NCI-H748 (cell line): ENCODE measurements around the gene TSPAN16.

Experiments used
- DNase-seq: peaks from one replicate; lab custom pipeline; 2025; ENCODE audit not compliant: unreplicated experiment; lab: John Stamatoyannopoulos, UW

The TSPAN16 gene, protein sequence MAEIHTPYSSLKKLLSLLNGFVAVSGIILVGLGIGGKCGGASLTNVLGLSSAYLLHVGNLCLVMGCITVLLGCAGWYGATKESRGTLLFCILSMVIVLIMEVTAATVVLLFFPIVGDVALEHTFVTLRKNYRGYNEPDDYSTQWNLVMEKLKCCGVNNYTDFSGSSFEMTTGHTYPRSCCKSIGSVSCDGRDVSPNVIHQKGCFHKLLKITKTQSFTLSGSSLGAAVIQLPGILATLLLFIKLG

DNA sequence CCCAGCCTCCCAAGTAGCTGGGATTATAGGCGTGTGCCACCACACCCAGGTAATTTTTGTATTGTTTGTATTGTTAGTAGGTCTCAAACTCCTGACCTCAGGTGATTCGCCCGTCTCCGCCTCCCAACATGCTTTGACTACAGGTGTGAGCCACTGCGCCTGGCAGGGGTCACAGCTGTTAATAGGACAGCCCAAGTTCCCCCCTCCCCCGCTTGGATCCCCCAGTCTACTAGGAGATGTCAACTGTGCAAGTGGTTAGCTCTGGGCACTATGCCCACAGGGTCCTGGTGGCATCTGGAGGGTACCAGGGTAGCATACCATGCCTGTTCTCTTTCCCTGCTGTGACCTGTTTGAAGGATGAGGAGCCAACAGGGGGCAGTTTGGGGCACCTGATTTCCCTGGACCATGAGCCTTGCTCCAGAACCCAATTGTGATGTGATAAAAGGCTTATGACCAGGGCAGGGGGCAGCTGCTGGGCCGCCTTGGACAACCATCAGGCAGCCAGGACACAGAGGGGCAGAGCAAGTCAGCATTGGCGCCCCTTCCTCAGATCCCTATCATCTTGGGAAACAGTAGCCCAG is at the start of gene TSPAN16:
TSS of gene TSPAN16 (plus strand) at position 496 of the 581 bp plus-strand sequence. CDS start 138 bp downstream, outside the sequence.
- DNase-seq: peak; percentile 42

DNA sequence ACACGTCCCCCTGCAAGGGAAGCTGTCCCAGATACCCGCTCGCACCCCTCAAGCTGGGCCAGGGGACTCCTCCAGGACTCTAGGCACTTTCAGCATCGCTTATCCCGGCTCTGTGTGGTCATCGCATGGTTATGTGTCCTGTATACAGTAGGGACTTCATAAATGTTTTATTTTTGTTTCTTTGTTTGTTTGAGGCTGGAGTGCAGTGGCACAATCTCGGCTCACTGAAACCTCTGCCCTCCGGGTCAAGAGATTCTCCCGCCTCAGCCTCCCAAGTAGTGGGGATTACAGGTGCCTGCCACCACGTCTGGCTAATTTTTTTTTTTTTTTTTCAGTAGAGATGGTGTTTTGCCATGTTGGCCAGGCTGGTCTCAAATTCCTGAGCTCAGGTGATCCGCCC is 49.0 kb upstream of the TSPAN16 start:
- no peak for DNase-seq

DNA sequence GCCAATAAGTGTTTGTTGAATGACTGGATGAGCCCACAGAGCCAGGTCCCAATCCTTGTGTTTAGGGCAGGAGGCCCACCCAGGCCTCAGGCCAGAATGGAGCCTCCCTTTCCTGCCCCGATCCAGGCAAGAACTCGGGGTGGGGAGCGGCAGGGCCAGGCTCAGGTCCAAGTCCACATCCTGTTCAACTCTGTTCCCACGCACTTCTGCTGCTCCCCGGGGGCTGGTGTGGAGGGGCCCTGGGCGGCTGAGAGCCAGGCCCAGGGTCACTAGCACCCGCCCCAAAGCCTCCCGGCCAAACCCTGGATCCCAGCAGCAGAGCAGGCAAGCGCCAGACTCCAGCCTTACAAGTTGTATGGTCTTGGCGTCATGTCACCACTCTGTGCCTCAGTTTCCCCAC is 48.6 kb upstream of the TSPAN16 start:
- no peak for DNase-seq

DNA sequence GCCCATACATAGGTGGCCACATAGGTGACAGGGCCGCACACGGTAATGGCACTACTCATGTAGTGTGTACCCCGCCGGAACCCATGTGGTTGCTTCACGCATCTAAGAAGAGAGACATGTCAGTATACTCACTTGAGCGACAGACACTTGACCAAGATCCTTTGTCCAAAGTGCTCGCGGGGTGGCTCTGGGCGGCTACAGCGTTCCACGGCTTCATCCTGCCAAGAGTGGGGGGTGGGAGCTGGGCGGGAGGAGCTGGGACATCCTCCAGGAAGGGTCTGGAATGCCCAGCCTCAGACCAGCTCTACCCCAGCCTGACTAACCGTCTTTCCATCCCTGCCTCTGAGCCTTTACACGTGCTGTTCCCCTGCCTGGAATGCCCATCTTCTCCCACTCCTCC is 48.0 kb upstream of the TSPAN16 start:
- DNase-seq: no peak

DNA sequence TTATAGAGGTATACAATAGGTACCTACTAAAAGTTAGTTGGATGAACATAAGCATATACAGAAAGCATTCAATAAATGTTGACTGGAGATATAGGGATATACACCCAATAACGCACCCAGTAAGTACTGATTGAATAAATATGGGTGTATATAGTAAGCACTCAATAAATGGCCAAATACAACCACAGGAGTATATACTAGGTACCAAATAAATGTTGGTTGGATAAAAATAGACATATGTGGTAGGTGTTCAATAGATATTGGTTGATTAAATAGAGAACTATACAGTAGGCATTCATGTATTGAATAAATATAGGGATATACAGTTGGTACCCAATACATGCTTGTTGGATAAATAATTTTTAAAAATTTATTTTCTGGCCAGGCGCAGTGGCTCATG is 47.1 kb upstream of the TSPAN16 start:
- no peak for DNase-seq

DNA sequence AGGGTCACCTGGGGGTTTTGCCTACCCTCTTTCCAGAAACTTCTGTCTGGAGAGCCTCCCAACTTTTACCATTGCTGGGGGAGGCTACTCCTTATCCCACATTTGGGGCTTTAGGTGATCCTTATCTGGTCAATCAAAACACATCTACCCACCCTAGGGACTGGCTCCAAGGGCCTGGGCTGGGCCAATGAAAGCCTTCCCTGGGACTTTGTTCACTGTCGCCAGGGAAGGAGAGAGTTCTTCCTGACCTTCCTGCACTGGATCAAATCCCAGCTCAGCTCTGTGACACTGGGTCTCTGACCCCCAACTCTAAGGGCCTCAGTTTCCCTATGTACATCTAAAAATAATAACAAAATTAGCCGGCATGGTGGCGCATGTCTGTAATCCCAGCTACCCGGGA is 44.7 kb upstream of the TSPAN16 start:
- DNase-seq: no peak

DNA sequence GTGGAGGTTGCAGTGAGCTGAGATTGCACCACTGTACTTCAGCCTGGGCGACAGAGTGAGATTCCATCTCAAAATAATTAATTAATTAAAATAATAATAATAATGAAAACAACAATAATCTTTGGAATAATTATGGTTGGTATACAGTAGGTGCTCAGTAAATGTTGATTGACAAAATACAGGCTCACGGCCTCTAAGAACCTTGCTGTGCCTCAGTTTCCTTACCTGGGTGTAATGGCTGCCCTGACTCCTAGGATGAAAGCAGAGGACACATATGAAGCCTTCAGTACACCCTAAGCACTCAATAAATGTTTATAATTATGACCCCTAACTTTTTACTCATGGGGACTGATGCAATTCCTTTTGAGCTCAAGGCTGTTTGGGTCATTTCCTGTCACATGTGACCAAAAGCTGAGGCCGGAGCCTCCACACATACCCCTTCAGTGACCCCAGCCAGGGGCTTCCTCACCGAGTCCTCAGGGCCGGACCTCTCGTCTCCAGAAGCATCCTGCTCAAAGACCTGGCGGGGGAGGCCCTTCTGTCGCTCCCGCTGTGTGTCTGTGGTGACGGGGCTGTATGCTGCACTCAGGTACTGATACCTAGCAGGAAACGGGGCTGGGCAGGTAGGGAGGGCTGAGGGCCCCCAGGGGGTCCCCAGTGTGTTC is 44.2 kb upstream of the TSPAN16 start:
- DNase-seq: no peak

DNA sequence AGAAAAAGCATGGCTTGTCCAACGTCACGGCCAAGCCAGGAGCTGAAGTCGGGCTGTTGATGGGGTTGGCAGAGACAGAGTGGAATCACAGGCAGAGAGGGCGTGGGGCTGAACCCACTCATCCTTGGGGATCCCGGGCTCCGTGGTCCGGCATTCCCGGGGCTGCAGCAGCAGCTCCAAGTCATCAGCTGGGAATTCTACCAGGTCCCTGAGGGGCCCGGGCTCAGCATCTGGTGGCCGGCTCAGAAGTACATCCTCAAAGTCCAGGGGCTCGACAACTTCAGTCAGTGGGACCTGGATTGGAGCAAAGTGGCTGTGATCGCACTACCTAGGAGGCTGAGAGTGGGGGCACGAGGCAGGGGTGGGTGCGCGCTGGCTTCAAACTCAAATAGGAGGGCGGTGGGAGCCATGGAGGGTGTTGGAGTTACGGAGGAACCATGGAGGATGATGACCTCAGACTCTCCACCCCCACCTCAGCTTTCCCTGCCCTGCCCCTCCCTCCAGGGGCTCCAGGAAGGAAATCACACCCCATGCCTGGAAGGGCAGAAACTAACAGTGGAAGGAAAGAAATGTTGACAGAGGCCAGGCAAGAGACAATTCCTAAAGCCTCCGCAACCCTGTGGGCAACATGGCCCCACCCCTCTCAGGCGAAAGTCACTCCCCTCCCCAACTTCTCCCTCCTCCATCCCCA is 43.1 kb upstream of the TSPAN16 start:
- no peak for DNase-seq

DNA sequence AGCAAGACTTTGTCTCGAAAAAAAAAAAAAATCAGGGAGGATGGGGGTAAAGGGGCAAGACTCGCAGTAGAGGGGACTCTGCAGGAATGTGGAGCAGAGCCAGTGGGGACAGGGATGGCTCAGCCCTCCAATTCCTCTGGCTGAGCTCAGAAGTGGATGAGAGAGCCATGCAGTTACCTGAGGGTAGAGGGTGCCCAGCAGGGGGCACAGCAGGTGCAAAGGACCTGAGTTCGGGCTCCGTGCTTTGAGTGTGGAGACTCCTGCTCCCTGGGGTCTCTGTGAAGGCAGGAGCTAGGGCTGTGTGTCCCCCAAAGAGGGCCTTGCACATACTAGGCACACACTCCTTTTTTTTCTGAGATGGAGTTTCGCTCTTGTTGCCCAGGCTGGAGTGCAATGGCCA is 41.3 kb upstream of the TSPAN16 start:
- DNase-seq: no peak

DNA sequence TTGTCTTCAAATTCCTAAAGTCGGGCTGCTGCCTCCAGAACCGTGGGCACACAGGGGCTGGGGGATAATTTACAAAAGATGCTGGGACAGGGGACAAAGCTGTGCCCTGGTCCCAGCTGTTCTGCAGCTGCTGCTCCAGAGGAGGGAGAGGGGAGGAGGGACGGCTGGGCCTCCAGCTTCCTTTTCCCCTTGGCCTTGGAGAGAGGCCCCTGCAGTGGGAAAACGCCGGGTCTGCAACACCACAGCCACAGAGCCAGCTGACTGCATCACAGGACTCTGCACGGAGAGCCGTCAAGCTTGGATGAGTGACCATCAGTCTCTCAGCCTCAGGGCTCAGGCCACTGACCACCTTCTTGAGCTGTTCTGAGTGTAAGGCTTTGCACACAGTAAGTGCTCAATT is 39.8 kb upstream of the TSPAN16 start:
- no peak for DNase-seq

DNA sequence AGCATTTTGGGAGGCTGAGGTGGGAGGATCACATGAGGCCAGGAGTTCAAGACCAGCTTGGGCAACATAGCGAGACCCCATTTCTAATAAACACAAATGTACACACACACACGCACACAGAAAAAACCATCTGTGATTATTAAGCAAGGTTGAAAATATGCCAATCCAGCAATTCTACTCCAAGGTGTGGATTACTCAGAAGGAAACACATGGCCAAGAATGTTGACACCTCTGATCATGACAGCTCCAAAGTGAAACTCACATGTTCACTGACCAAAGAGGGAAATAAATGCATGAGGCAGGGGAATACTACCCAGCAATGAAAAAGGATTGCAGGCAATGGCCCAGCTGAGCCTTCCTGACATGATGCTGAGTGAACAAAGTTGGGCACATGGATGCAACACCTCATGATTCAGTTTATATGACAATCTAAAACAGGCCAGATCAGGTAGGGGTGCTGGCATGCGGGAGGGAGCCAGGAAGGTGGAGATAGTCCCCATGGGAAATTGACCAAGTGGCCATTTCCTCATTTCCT is 38.0 kb upstream of the TSPAN16 start:
- no peak for DNase-seq

DNA sequence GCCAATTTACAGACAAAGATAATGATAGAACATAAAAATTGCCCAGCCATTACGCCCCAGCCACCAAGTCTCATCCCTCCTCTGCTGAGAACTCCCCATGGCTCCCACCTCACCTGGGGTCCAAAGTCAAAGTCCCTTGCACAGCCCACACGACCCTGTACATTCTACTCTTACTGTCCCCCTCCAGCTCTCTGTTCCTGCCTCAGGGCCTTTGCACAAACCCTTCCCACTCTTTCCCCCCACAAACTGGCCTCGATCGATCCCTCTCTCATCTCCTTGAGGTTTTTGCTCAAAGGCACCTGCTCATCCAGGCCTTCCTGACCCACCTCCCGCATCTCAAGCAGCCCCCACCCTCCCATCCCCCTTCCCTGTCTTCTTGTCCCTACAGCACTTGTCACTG is 35.0 kb upstream of the TSPAN16 start:
- no peak for DNase-seq

DNA sequence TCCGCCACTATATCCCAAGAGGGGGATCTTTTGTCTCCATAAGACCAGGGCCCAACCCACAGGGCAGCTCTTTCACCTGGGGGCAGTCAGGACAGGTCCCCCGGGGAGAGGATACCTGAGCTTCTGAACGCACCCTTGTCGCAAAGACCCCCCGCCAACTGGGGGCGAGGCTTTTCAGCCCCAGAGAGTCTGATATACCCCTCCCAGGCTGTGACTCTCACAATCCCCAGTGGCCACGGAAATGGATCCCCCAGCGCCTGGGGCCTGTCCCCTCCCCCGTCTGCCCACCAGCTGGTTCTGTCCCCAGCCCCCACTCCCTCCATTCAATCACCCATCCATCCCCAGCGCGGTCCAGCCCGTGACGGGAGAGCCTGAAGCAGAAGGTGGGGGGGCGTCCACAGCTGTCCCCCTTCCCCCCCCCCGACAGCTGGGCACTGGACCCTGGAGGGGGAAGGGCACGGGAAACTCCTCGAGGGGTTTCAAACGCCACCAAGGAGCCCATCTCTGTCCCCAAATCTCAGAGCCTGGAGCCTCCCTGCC is 34.5 kb upstream of the TSPAN16 start:
- no peak for DNase-seq

DNA sequence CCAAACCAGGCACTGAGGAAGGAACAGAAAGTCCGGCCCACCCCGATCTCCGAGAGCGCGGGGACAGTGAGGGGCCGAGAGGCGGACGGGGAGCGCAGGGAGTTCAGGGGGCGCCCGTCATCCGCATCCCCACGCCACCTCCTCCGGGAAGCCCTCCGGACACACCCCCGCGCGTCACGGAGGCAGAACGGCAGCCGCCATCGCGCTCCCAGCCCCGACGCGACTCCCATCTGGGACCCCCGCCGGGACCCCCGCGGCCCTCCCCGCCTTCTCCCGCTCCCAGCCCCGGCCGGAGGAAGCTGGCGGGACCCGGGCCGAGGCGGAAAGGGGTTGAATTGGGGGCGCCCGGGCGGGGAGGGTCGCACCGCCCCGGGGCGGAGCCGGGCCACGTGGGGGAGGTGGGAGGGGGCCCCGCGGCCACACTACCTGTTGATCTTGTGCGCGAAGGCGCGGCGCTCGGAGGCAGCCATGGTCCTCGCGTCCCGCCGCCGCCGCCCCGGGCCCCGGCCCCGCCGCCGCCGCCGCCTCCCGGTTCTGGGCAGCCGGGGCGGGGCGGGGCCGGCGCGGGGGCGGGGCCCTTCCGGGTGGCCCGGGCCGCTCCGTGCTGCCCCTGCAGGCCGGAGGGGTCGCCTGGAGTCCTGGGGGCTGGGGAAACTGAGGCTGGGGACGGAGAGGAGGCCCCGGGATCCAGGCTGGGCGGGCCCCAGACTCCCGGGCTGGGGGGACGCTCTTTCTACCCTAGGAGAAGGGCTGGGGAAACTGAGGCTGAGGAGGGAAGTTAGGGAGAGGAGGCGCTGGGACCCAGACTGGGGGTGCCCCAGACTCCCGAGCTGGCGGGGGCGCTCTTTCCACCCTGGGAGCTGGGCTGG is 33.8 kb upstream of the TSPAN16 start, which contains the start of gene DOCK6:
TSS of gene DOCK6 (minus strand) at position 554 of the 869 bp plus-strand sequence. CDS start at position 470, 84 bp downstream.
- peak; percentile 32 for DNase-seq

DNA sequence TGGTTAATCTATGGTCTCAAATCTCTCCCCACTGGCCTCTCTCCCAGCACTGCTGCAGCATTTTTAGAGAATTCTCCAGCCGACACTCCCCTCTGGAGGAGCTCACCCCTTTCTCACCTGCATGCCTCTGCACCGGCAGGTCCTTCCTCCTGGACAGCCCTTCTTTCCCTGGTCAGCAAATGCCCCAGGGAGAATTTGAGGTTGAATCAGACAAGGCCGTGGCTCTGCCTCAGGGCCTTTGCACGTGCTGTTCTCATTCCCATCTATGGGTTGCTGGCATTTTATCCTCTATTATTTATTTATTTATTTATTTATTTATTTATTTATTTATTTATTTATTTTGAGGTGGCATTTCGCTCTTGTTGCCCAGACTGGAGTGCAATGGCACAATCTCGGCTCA is 32.2 kb upstream of the TSPAN16 start:
- no peak for DNase-seq

DNA sequence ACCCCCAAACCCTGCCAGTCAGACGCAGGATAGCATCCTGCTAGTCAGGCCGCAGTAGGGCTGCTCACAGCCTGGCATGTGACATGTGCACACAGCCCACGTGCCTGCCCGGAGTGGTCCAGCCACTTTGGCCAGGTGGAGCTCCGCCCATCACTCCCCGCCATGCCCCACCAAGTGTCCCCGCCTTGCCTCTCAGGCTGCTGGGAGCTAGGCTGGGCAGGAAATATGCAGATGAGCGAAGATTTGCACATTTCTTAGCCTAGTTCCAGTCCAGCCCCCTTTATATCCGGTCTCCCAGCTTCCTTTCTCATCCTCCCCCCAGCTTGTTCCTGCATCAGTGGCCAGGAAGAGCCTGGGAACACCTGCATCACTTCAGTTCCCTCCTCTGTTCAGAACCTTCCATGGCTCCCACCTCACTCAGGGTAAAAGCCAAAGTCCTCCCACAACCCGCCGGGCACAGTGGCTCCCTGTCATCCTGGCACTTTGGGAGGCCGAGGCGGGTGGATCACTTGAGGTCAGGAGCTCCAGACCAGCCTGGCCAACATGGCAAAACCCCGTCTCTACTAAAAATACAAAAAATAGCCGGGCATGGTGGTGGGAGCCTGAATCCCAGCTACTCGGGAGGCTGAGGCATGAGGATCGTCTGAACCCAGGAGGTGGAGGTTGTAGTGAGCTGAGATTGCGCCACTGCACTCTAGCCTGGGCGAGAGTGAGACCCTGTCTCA is 31.3 kb upstream of the TSPAN16 start:
- DNase-seq: peak; percentile 28

DNA sequence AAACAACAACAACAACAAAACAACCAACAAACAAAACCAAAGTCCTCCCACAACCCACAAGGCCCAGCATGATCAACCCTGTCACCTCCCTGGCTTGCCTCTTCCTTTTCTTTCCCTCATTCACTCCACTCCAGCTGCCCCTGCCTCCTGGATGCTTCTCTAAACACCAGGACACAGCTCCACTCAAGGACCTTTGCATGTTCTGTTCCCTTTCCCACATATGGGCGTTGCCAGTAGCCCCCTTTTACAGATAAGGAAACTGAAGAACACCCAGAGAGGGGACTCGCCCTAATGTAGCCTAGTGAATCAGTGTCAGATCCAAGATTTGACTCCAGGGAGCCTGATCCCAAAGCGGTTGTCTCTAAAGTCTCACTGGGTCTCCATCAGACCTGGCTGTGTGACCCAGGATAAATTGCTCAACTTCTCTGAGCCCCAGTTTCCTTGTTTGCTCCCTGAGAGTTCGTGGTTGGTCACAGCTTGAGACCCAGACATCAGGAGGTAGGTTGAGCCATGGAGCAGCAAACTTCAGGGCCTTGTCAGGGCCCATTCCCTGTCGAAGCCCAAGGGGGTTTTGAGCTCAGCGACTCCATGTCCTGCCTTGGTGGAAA is 30.7 kb upstream of the TSPAN16 start:
- DNase-seq: no peak

DNA sequence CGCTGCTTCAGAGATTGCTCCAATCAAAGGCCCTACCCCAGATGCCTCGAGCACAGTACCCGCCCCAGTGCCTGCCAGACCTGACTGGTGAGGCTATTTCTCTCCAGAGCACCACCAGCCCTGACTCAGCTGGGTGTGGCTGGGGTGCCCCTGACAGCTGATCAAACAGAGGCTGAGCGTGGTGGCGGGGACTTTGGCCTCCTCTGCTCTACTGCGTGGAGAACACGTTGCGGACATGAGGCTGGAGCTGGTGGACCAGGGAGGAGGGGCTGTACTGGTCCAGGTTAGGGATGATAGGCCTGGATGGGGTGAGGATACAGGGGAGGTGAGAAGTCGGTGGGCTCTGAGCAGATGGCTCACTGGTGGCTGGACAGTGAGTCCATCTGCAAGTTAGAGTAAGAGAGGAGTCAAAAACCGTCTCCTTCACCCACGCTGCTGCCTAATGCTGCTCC is 30.1 kb upstream of the TSPAN16 start:
- peak; percentile 75 for DNase-seq
